ENCODE data around the gene TFPI. TPM values are rescaled to one million over a fixed set of nuclear protein-coding genes. Genes with fewer than 3 reads are reported as not detected.

Gene TFPI
- total and polyA plus RNA-seq, 3 donors from 2014 or later, result 10.5 to 13.5 (median 10.5) TPM

GRCh38 chr2:187435756-187436155 is 118.5 kb downstream of the TFPI start:
- Histone ChIP-seq H3K27me3 (no peaks in the 10 kb centered on the region), H3K9me3 (no peaks in the 10 kb centered on the region), H3K27ac (no peak overlapping the region), H3K4me1 (no peaks in the 10 kb centered on the region), H3K4me3 (no peak overlapping the region), H3K36me3 (ENCODE audit: low read depth, missing control alignments) (no peaks in the 10 kb centered on the region)
- no peak for DNase-seq
- 47 to 55% methylated on average over 4 of the region's 4 CpGs for WGBS, 2 donors
- TF ChIP-seq CTCF (IDR thresholded peaks at IDR 0.05) (no peak), POLR2A (IDR thresholded peaks at IDR 0.05) (no peak)
- intact Hi-C loops (cut with DNase I; ENCODE audit: low total_unique reads), result no loop called here

DNA sequence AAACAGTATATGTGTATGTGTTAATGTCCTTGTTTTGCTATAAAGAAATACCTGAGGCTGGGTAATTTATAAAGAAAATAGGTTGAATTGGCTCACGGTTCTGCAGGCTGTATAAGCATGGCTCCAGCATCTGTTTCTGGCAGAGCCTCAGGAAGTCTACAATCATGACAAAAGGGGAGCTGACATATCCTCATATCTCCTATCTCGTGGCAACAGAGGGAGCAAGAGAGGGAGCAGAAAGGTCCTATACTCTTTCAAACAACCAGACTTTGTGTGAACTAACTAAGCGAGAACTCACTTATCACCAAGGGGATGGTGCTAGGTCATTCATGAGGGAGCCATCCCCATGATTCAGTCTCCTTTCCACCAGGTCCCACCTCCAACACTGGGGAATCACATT is 119.2 kb downstream of the TFPI start:
- intact Hi-C loops (cut with DNase I; ENCODE audit: low total_unique reads), result no loop called here
- no peaks in the 10 kb centered on the region for H3K4me1 ChIP-seq
- no peak overlapping the region for H3K27ac ChIP-seq
- WGBS, 2 donors, result 76 to 79% methylated on average over 3 of the region's 3 CpGs
- no peak for DNase-seq
- no peaks in the 10 kb centered on the region for H3K27me3 ChIP-seq
- H3K36me3 ChIP-seq (ENCODE audit: low read depth, missing control alignments), result no peaks in the 10 kb centered on the region
- H3K9me3 ChIP-seq, result no peaks in the 10 kb centered on the region
- H3K4me3 ChIP-seq, result no peak overlapping the region
- no peak for TF ChIP-seq POLR2A (IDR thresholded peaks at IDR 0.05)
- TF ChIP-seq CTCF (IDR thresholded peaks at IDR 0.05), result no peak

GRCh38 chr2:187434342-187434785 is 119.9 kb downstream of the TFPI start:
- WGBS, 2 donors, result 56 to 64% methylated on average over 1 of the region's 1 CpG
- DNase-seq, result no peak

GRCh38 chr2:187431911-187432310 is 122.3 kb downstream of the TFPI start:
- intact Hi-C loops (cut with DNase I; ENCODE audit: low total_unique reads), result no loop called here
- H3K4me3 ChIP-seq, result no peak overlapping the region
- no peaks in the 10 kb centered on the region for H3K36me3 ChIP-seq (ENCODE audit: low read depth, missing control alignments)
- H3K27ac ChIP-seq, result no peak overlapping the region
- H3K27me3 ChIP-seq, result no peaks in the 10 kb centered on the region
- DNase-seq, result no peak
- H3K9me3 ChIP-seq, result no peaks in the 10 kb centered on the region
- no peak for TF ChIP-seq CTCF (IDR thresholded peaks at IDR 0.05)
- no peak for TF ChIP-seq POLR2A (IDR thresholded peaks at IDR 0.05)
- H3K4me1 ChIP-seq, result no peaks in the 10 kb centered on the region

More at GRCh38 chr2:187434342-187434785, 119.9 kb downstream of the TFPI start:
- TF ChIP-seq POLR2A (IDR thresholded peaks at IDR 0.05) (no peak), CTCF (IDR thresholded peaks at IDR 0.05) (no peak)
- Histone ChIP-seq H3K27ac (no peak overlapping the region), H3K36me3 (ENCODE audit: low read depth, missing control alignments) (no peaks in the 10 kb centered on the region), H3K27me3 (no peaks in the 10 kb centered on the region), H3K4me3 (no peak overlapping the region), H3K4me1 (no peaks in the 10 kb centered on the region), H3K9me3 (no peaks in the 10 kb centered on the region)
- intact Hi-C loops (cut with DNase I; ENCODE audit: low total_unique reads), result no loop called here

- no peak for DNase-seq
- H3K27ac ChIP-seq, result no peak overlapping the region
- TF ChIP-seq CTCF (IDR thresholded peaks at IDR 0.05), result no peak
- TF ChIP-seq POLR2A (IDR thresholded peaks at IDR 0.05), result no peak
These were observed 124.2 kb downstream of the TFPI start for GRCh38 chr2:187429989-187430388.

More at GRCh38 chr2:187429989-187430388, 124.2 kb downstream of the TFPI start:
- no peaks in the 10 kb centered on the region for H3K4me1 ChIP-seq
- H3K36me3 ChIP-seq (ENCODE audit: low read depth, missing control alignments), result no peaks in the 10 kb centered on the region
- no peak overlapping the region for H3K4me3 ChIP-seq
- H3K27me3 ChIP-seq, result no peaks in the 10 kb centered on the region
- intact Hi-C loops (cut with DNase I; ENCODE audit: low total_unique reads), result no loop called here
- H3K9me3 ChIP-seq, result no peaks in the 10 kb centered on the region
